Muscle of leg (tissue), 11 donors: Measurements from ENCODE around the gene SHISA7. TPM values are rescaled to one million over a fixed set of nuclear protein-coding genes. Genes with fewer than 3 reads are reported as not detected.

ENCODE experiments used
- DNase-seq: peaks from one replicate; pipeline ENCODE4 v3.0.0; 2013
- H3K27ac ChIP-seq: one replicate; pipeline ENCODE4 v1.5.1; 2013; ENCODE audit warnings: mild to moderate bottlenecking, low read length, control low read depth
- H3K27me3 ChIP-seq: one replicate; pipeline ENCODE4 v1.6.1; 2013; ENCODE audit warnings: low read length; ENCODE audit not compliant: control insufficient read depth, insufficient read depth
- H3K36me3 ChIP-seq: one replicate; pipeline ENCODE4 v1.6.1; 2013; ENCODE audit warnings: low read length; ENCODE audit not compliant: control insufficient read depth, insufficient read depth
- H3K4me1 ChIP-seq: one replicate; pipeline ENCODE4 v1.6.1; 2013; ENCODE audit warnings: low read length; ENCODE audit not compliant: control insufficient read depth, insufficient read depth
- H3K4me3 ChIP-seq: one replicate; pipeline ENCODE4 v1.5.1; 2013; ENCODE audit warnings: low read length, control low read depth
- H3K9me3 ChIP-seq: replicated peaks from 2 replicates; pipeline ENCODE4 v1.6.1; 2013; ENCODE audit warnings: low read depth, low read length; ENCODE audit not compliant: control insufficient read depth
- WGBS: methylation state at CpG from one replicate; pipeline ENCODE4 v1.1.5; 2013; ENCODE audit warnings: missing lambda C conversion rate; ENCODE audit not compliant: insufficient coverage; 5-methylcytosine and 5-hydroxymethylcytosine counted together
- polyA plus RNA-seq, 8 donors: library from polyadenylated mRNA; unstranded; fragments of 120-200 nt; gene quantifications; one replicate each; pipeline versions ENCODE4 v1.2.1 to v1.2.3, GENCODE V29; 2013; ENCODE audit warnings: inconsistent platforms in 1 of 8, low replicate concordance in 1 of 8; ENCODE audit not compliant: insufficient read length in 8 of 8, insufficient read depth in 1 of 8
- total RNA-seq: library from RNA; stranded (reverse); fragments of 120-200 nt; gene quantifications from one replicate; pipeline ENCODE4 v1.2.4, GENCODE V29; 2013

The SHISA7 gene
- total and polyA plus RNA-seq, 9 donors = under 0.01 to 0.32 (median 0.16) TPM

DNA sequence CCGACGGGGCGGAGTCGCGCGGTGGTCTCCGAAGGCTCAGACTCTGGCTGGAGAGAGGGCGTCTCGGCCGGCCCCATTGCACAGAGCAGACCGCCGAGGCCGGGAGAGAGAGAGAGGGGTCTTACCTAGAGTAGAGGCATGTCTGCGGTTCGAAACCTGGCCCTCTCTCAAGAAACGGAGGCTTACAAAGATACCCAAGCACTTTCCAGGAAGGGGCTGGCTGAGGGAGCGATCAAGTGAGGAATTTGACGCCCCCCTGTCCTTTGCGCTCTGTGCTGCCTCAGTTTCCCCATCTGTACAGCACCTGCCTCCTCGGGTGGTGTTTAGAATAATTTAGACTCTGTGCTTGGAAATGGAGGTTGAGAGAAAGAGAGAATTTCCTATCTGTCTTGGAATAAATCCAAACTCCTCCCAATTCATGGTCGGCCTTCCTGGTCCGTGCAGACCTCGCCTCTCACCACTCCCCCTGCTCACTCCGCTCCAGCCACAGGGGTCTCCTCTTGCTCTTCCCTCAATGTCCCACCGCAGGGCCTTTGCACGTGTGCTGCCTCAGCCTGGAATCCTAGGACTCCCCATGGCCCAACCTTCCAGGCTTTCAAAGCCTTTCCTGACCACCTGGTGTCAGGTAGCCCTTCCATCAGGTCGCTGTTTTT, 19.0 kb upstream of the SHISA7 start:
- Histone ChIP-seq H3K27me3 (no peaks in the 10 kb centered on the region), H3K9me3 (no peaks in the 10 kb centered on the region), H3K4me3 (peak overlapping the region; percentile 33), H3K27ac (peak overlapping the region; percentile 69), H3K36me3 (no peaks in the 10 kb centered on the region), H3K4me1 (peaks cover 23% of the 10 kb centered on the region)
- 11% methylated on average over 18 of the region's 27 CpGs for WGBS
- peak; percentile 75 for DNase-seq

- peak; percentile 100 for DNase-seq
- H3K27ac ChIP-seq = peak within 1 kb of the TSS; percentile 98
- no peaks in the 10 kb centered on the region for H3K9me3 ChIP-seq
- H3K36me3 ChIP-seq = peaks cover under 1% of the 10 kb centered on the region
- no peaks in the 10 kb centered on the region for H3K27me3 ChIP-seq
- peaks cover 23% of the 10 kb centered on the region for H3K4me1 ChIP-seq
- peak within 1 kb of the TSS; percentile 85 for H3K4me3 ChIP-seq
- under 1% methylated on average over 54 of the region's 54 CpGs for WGBS
Observed at GRCh38 chr19:55461259-55461973, 18.3 kb upstream of the SHISA7 start, which contains the start of gene ISOC2. ISOC2 (minus strand) TSS chr19:55461642; CDS start chr19:55456486, 5,156 bp downstream.

- WGBS = 4% methylated on average over 19 of the region's 24 CpGs
- peak; percentile 95 for DNase-seq
- peak overlapping the region; percentile 98 for H3K27ac ChIP-seq
Observed at GRCh38 chr19:55460670-55461258, 17.7 kb upstream of the SHISA7 start.

GRCh38 chr19:55459950-55460657, 17.0 kb upstream of the SHISA7 start:
- Histone ChIP-seq H3K27ac (peak overlapping the region; percentile 98), H3K4me3 (peak overlapping the region; percentile 85), H3K27me3 (no peaks in the 10 kb centered on the region), H3K4me1 (peaks cover 23% of the 10 kb centered on the region), H3K36me3 (peaks cover 12% of the 10 kb centered on the region), H3K9me3 (no peaks in the 10 kb centered on the region)
- WGBS = 45% methylated on average over 4 of the region's 16 CpGs
- peak; percentile 77 for DNase-seq

More at GRCh38 chr19:55460670-55461258, 17.7 kb upstream of the SHISA7 start:
- H3K36me3 ChIP-seq = peaks cover 5% of the 10 kb centered on the region
- H3K4me1 ChIP-seq = peaks cover 23% of the 10 kb centered on the region
- H3K9me3 ChIP-seq = no peaks in the 10 kb centered on the region
- no peaks in the 10 kb centered on the region for H3K27me3 ChIP-seq
- peak overlapping the region; percentile 85 for H3K4me3 ChIP-seq

GRCh38 chr19:55459551-55459949, 16.4 kb upstream of the SHISA7 start:
- H3K27ac ChIP-seq = peak overlapping the region; percentile 98
- H3K27me3 ChIP-seq = no peaks in the 10 kb centered on the region
- WGBS = 68% methylated on average over 5 of the region's 8 CpGs
- H3K36me3 ChIP-seq = peaks cover 13% of the 10 kb centered on the region
- H3K4me1 ChIP-seq = peaks cover 23% of the 10 kb centered on the region
- H3K9me3 ChIP-seq = no peaks in the 10 kb centered on the region
- DNase-seq = no peak
- no peak overlapping the region for H3K4me3 ChIP-seq

DNA sequence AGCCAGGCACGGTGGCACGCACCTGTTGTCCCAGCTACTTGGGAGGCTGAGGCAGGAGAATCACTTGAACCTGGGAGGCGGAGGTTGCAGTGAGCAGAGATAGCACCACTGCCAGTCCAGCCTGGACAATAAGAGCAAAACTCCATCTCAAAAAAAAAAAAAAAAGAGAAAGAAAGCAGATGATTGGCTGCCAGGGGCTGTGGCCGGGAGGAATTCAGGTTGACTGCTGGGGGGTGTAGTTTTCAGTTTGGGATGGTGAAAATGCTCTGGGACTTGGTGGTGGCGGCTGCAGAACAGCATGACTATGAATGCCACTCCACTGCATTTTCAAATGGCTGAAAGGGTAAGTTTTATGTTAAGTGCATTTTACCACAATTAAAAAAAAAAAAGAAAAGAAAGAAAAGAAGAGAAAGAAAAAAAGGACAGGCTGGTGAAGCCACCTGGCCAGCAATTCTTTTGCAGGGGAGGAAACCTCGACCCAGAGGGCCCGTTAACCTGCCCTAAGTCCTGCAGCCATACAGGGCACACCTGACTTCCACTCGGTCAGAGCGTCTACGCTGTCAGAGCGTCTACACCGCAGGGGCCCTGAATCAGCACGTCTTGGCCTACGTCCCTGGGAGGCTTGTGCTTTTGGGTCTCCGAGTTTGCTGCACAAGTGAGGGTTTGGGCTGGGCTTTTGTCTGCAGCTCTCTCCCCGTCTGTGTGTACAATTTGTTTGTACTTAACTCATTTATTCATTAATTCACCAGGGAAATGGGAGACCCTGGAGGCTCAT, 14.8 kb upstream of the SHISA7 start:
- no peaks in the 10 kb centered on the region for H3K9me3 ChIP-seq
- WGBS = 47% methylated on average over 6 of the region's 16 CpGs
- H3K4me1 ChIP-seq = peaks cover 25% of the 10 kb centered on the region
- H3K36me3 ChIP-seq = peaks cover 15% of the 10 kb centered on the region
- no peak overlapping the region for H3K27ac ChIP-seq
- peaks cover 2% of the 10 kb centered on the region for H3K27me3 ChIP-seq
- no peak overlapping the region for H3K4me3 ChIP-seq
- no peak for DNase-seq

DNA sequence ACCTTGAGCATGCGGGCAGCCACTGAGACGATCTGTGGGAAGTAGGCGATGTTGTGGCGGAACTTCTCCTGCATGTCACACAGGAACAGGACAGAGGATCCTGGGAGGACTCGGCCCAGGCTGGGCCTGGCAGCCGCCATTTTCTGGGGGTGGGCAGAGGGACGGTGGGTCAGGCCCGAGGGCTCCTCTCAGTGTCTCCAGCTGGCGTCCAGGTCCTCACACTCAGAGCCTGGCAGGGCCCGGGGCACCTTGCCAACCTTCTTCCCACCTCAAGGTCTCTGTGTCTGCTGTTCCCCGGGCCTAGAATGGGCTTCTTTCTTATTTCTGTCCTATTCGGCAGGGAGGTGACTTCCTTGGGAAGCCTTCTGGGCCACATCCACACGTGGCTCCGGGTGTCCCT, 13.2 kb upstream of the SHISA7 start:
- H3K27ac ChIP-seq = no peak overlapping the region
- peaks cover 33% of the 10 kb centered on the region for H3K4me1 ChIP-seq
- no peak overlapping the region for H3K4me3 ChIP-seq
- 87% methylated on average over 14 of the region's 14 CpGs for WGBS
- H3K9me3 ChIP-seq = no peaks in the 10 kb centered on the region
- no peak for DNase-seq
- H3K36me3 ChIP-seq = peaks cover 15% of the 10 kb centered on the region
- H3K27me3 ChIP-seq = peaks cover 18% of the 10 kb centered on the region

GRCh38 chr19:55455576-55456235, 12.6 kb upstream of the SHISA7 start:
- Histone ChIP-seq H3K36me3 (peaks cover 15% of the 10 kb centered on the region), H3K4me3 (no peak overlapping the region)

DNA sequence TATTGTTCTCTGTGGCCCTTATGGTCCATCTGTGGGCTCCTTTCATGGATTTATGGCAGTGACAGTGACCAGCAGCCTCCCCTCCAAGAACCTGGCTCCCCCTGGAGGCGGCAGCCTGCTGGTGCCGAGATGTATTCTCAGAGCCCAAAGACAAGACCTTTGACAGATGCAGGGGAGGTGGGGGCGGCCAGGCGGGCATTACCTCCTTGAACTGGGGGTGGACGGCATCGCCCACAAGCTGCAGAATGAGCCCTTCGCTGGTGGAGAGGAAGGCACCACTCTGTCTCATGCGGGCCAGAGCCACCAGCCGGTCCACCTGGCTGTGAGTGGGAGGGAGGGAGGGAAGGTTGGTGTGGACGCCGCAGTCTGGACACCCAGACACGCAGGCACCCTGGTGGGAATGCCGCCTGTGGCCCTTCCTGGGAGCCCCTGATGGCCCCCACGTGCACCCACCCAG, 11.7 kb upstream of the SHISA7 start:
- Histone ChIP-seq H3K27ac (no peak overlapping the region), H3K4me3 (no peak overlapping the region), H3K36me3 (peaks cover 15% of the 10 kb centered on the region), H3K9me3 (no peaks in the 10 kb centered on the region), H3K27me3 (peaks cover 31% of the 10 kb centered on the region), H3K4me1 (peaks cover 21% of the 10 kb centered on the region)
- 66% methylated on average over 10 of the region's 14 CpGs for WGBS
- no peak for DNase-seq

More at GRCh38 chr19:55455576-55456235, 12.6 kb upstream of the SHISA7 start:
- Histone ChIP-seq H3K9me3 (no peaks in the 10 kb centered on the region), H3K4me1 (peaks cover 26% of the 10 kb centered on the region), H3K27ac (no peak overlapping the region), H3K27me3 (peaks cover 24% of the 10 kb centered on the region)
- 94% methylated on average over 11 of the region's 11 CpGs for WGBS
- DNase-seq = no peak
